GM23248 (cell line): ENCODE results near the gene ZNF532. TPM values are rescaled to one million over a fixed set of nuclear protein-coding genes. Genes with fewer than 3 reads are reported as not detected.

Experiments
- DNase-seq: peaks from one replicate; pipeline ENCODE4 v3.0.0-alpha.2; 2015
- H2AFZ ChIP-seq: fragments of 200-600 bp; sonication (generic); 2 replicates; pipeline ENCODE4 v1.6.1; 2016; ENCODE audit warnings: antibody characterized with exemption
- H3F3A ChIP-seq: fragments of 200-600 bp; sonication (generic); 2 replicates; pipeline ENCODE4 v1.6.1; 2016; ENCODE audit warnings: mild to moderate bottlenecking, antibody characterized with exemption, mixed run types; ENCODE audit not compliant: insufficient read depth
- H3K27ac ChIP-seq: fragments of 200-600 bp; sonication (generic); 2 replicates; pipeline ENCODE4 v1.5.1; 2016; ENCODE audit warnings: mild to moderate bottlenecking
- H3K27me3 ChIP-seq: fragments of 200-600 bp; sonication (generic); replicated peaks from 2 replicates; pipeline ENCODE4 v1.6.1; 2016; ENCODE audit warnings: mild to moderate bottlenecking; ENCODE audit not compliant: insufficient read depth
- H3K36me3 ChIP-seq: fragments of 200-600 bp; sonication (generic); 2 replicates; pipeline ENCODE4 v1.6.1; 2016; ENCODE audit warnings: low read depth, mild to moderate bottlenecking
- H3K4me1 ChIP-seq: fragments of 200-600 bp; sonication (generic); 2 replicates; pipeline ENCODE4 v1.6.1; 2016; ENCODE audit warnings: mild to moderate bottlenecking; ENCODE audit not compliant: insufficient read depth
- H3K4me2 ChIP-seq: fragments of 200-600 bp; sonication (generic); one replicate; pipeline ENCODE4 v1.6.1; 2016; ENCODE audit warnings: mild to moderate bottlenecking; ENCODE audit not compliant: unreplicated experiment
- H3K4me3 ChIP-seq: fragments of 200-600 bp; sonication (generic); 2 replicates; pipeline ENCODE4 v1.5.1; 2016; ENCODE audit warnings: mild to moderate bottlenecking
- H3K79me2 ChIP-seq: fragments of 200-600 bp; sonication (generic); 2 replicates; pipeline ENCODE4 v1.6.1; 2016; ENCODE audit warnings: mild to moderate bottlenecking; ENCODE audit not compliant: insufficient read depth
- H3K9ac ChIP-seq: fragments of 200-600 bp; sonication (generic); 2 replicates; pipeline ENCODE4 v1.6.1; 2016; ENCODE audit warnings: mild to moderate bottlenecking
- H3K9me2 ChIP-seq: fragments of 200-600 bp; sonication (generic); 2 replicates; pipeline ENCODE4 v1.6.1; 2016; ENCODE audit warnings: mixed run types, mild to moderate bottlenecking, moderate library complexity; ENCODE audit not compliant: insufficient read depth
- H3K9me3 ChIP-seq: fragments of 200-600 bp; sonication (generic); one replicate; pipeline ENCODE4 v1.6.1; 2017; ENCODE audit warnings: low read depth
- H4K20me1 ChIP-seq: fragments of 200-600 bp; sonication (generic); 2 replicates; pipeline ENCODE4 v1.6.0; 2016; ENCODE audit not compliant: insufficient read depth
- EZH2 ChIP-seq: fragments of 200-600 bp; sonication (generic); IDR thresholded peaks from 2 replicates; pipeline ENCODE4 v1.6.1; 2018; ENCODE audit warnings: antibody characterized with exemption, mild to moderate bottlenecking; ENCODE audit not compliant: insufficient read depth, poor library complexity, severe bottlenecking
- EZH2phosphoT487 ChIP-seq: fragments of 200-600 bp; sonication (generic); IDR thresholded peaks from 2 replicates; pipeline ENCODE4 v1.6.1; 2018; ENCODE audit warnings: antibody characterized with exemption, moderate library complexity, mild to moderate bottlenecking, low read depth; ENCODE audit not compliant: insufficient read depth
- WGBS, 2 experiments: methylation state at CpG; one replicate each; pipeline ENCODE4 v1.1.6; 2015 to 2017; ENCODE audit warnings: low lambda C conversion rate in 2 of 2, low coverage in 1 of 2; ENCODE audit errors: missing lambda C conversion rate in 2 of 2; 5-methylcytosine and 5-hydroxymethylcytosine counted together
- in situ Hi-C: fragments of 300-500 bp; cut with MboI; formaldehyde crosslinking; loops from 2 replicates; pipeline ENCODE4 v1.15.0; 2020
- polyA plus RNA-seq: library from polyadenylated mRNA; unstranded; fragments of >200 nt; fragmentation: Nextera tagmentation; extraction: Ambion mirVana; gene quantifications from 2 replicates; pipeline ENCODE4 v1.2.1, GENCODE V29; 2016
- total RNA-seq: library from RNA; depleted of rRNA; stranded (reverse); fragments of >200 nt; shearing (Covaris generic); gene quantifications from 2 replicates; pipeline ENCODE4 v1.2.3, GENCODE V29; 2014

Gene ZNF532
- total and polyA plus RNA-seq, 2 experiments from 2014 or later: 13.2 to 31.9 TPM

GRCh38 chr18:58975296-58975695, 110.6 kb downstream of the ZNF532 start:
- H3K4me2 ChIP-seq: no peak overlapping the region
- H3K27ac ChIP-seq: no peak overlapping the region
- in situ Hi-C loops: no loop called here
- H4K20me1 ChIP-seq: no peaks in the 10 kb centered on the region
- no peaks in the 10 kb centered on the region for H3K36me3 ChIP-seq
- DNase-seq: no peak
- H3K4me1 ChIP-seq: no peaks in the 10 kb centered on the region
- H3K27me3 ChIP-seq: no peaks in the 10 kb centered on the region
- TF ChIP-seq EZH2 (no peak), EZH2phosphoT487 (no peak)
- no peaks in the 10 kb centered on the region for H3K9me3 ChIP-seq
- H2AFZ ChIP-seq: no peak overlapping the region
- H3K4me3 ChIP-seq: no peak overlapping the region
- no peaks in the 10 kb centered on the region for H3K9me2 ChIP-seq
- H3F3A ChIP-seq: no peaks in the 10 kb centered on the region
- no peak overlapping the region for H3K9ac ChIP-seq
- H3K79me2 ChIP-seq: peaks cover 10% of the 10 kb centered on the region; the same call in 1 of the 2 replicates
- WGBS, 2 experiments: 83 to 85% methylated on average over 11 of the region's 11 CpGs

- WGBS, 2 experiments: 97 to 98% methylated on average over 4 of the region's 4 CpGs
- in situ Hi-C loops: no loop called here
- Histone ChIP-seq H3K9me3 (no peaks in the 10 kb centered on the region), H3K36me3 (no peaks in the 10 kb centered on the region), H2AFZ (no peak overlapping the region), H3K4me1 (no peaks in the 10 kb centered on the region), H3F3A (no peaks in the 10 kb centered on the region), H3K27me3 (no peaks in the 10 kb centered on the region), H3K27ac (no peak overlapping the region), H4K20me1 (no peaks in the 10 kb centered on the region), H3K9me2 (no peaks in the 10 kb centered on the region), H3K79me2 (peaks cover 10% of the 10 kb centered on the region; the same call in 1 of the 2 replicates), H3K9ac (no peak overlapping the region), H3K4me3 (no peak overlapping the region), H3K4me2 (no peak overlapping the region)
- DNase-seq: no peak
- no peak for TF ChIP-seq EZH2phosphoT487
- no peak for TF ChIP-seq EZH2
Measured at GRCh38 chr18:58975781-58976180, 111.1 kb downstream of the ZNF532 start.

DNA sequence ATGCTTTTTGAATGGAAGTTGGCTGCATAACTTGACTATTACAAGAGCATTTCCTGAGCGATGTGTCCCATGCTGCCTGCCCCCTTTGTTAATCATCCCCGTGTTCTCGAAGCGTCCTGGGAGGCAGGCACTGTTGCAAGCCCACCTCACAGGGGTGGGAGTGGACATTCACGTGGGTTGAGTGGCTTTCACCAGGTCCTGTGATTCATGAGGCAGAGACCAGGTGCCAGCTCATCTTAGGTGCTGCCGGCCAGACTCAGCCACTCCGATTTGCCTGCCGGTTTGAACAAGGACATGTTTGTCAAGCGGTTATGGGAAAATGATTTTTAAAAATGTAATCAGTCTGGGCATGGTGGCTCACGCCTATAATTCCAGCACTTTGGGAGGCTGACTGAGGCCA, 112.5 kb downstream of the ZNF532 start:
- Histone ChIP-seq H3K4me3 (no peak overlapping the region), H3K27me3 (no peaks in the 10 kb centered on the region), H3K4me1 (no peaks in the 10 kb centered on the region), H4K20me1 (no peaks in the 10 kb centered on the region), H3K36me3 (no peaks in the 10 kb centered on the region), H3K4me2 (no peak overlapping the region), H2AFZ (no peak overlapping the region), H3K9ac (no peak overlapping the region), H3K79me2 (peaks cover 10% of the 10 kb centered on the region; the same call in 1 of the 2 replicates), H3K9me3 (no peaks in the 10 kb centered on the region), H3K9me2 (no peaks in the 10 kb centered on the region), H3F3A (no peaks in the 10 kb centered on the region), H3K27ac (no peak overlapping the region)
- DNase-seq: no peak
- WGBS, 2 experiments: 89 to 90% methylated on average over 10 of the region's 10 CpGs
- in situ Hi-C loops: no loop called here
- TF ChIP-seq EZH2 (no peak), EZH2phosphoT487 (no peak)

DNA sequence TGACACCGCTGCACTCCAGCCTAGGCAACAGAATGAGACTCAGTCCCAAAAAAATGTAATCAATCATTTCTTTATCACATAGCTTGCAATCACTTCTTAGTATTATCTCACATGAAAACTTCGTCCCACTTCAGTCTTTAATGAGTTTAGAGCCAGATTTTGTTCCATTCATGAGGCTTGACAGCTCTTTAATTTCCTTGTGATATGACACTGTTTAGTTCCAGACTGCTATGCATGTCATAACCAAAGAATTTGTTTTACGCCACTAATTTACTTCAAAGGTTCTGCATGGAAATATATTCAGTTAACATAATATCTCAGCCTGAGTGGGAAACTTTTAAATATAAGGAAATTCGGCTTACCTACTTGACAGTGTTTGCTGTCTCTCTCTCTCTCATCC, 113.1 kb downstream of the ZNF532 start:
- Histone ChIP-seq H3K9ac (no peak overlapping the region), H3K4me2 (no peak overlapping the region), H3K27me3 (no peaks in the 10 kb centered on the region), H3F3A (no peaks in the 10 kb centered on the region), H3K9me2 (no peaks in the 10 kb centered on the region), H3K4me3 (no peak overlapping the region), H3K9me3 (no peaks in the 10 kb centered on the region), H3K36me3 (no peaks in the 10 kb centered on the region), H4K20me1 (no peaks in the 10 kb centered on the region), H3K79me2 (peaks cover 10% of the 10 kb centered on the region; the same call in 1 of the 2 replicates), H3K4me1 (no peaks in the 10 kb centered on the region), H3K27ac (no peak overlapping the region), H2AFZ (no peak overlapping the region)
- 78 to 85% methylated on average over 4 of the region's 4 CpGs for WGBS, 2 experiments
- TF ChIP-seq EZH2 (no peak), EZH2phosphoT487 (no peak)
- in situ Hi-C loops: no loop called here
- no peak for DNase-seq

GRCh38 chr18:58978916-58979315, 114.2 kb downstream of the ZNF532 start:
- H3K9me3 ChIP-seq: no peaks in the 10 kb centered on the region
- H3K36me3 ChIP-seq: no peaks in the 10 kb centered on the region
- in situ Hi-C loops: no loop called here
- H3K9ac ChIP-seq: no peak overlapping the region
- no peak for TF ChIP-seq EZH2
- H3K27ac ChIP-seq: no peak overlapping the region
- H3K9me2 ChIP-seq: no peaks in the 10 kb centered on the region
- H4K20me1 ChIP-seq: no peaks in the 10 kb centered on the region
- H3K4me1 ChIP-seq: no peaks in the 10 kb centered on the region
- H3K27me3 ChIP-seq: no peaks in the 10 kb centered on the region
- H3K4me2 ChIP-seq: no peak overlapping the region
- no peak overlapping the region for H2AFZ ChIP-seq
- no peak overlapping the region for H3K4me3 ChIP-seq
- no peaks in the 10 kb centered on the region for H3F3A ChIP-seq
- 96 to 97% methylated on average over 8 of the region's 8 CpGs for WGBS, 2 experiments
- DNase-seq: no peak
- H3K79me2 ChIP-seq: no peaks in the 10 kb centered on the region
